Natural killer cell treated with Interleukin-12 subunit alpha and Interleukin-12 subunit beta and Interleukin-15 and Interleukin-18, amount 100 ng/mL, for 72 hours (primary cell): ENCODE results near the gene SRPK1. TPM values are rescaled to one million over a fixed set of nuclear protein-coding genes. Genes with fewer than 3 reads are reported as not detected.

Experiments
- ATAC-seq, 2 donors: fragments of 150-1000 bp; cut with Tn5 transposase in 1 of 2; sonication (Bioruptor Pico), chemical (Tn5 transposase) in 1 of 2; 2 replicates each; pipeline ENCODE4 v1.10.0; 2021
- DNase-seq: peaks from one replicate; pipeline ENCODE4 v3.0.0; 2022; ENCODE audit warnings: low spot score
- H3K27ac Mint-ChIP-seq, 2 donors: 1 replicate in 1 of 2; 2 replicates in 1 of 2; pipeline ENCODE4 v1.8.0; 2022; ENCODE audit warnings: mixed read lengths in 2 of 2, mild to moderate bottlenecking in 1 of 2, moderate library complexity in 1 of 2
- H3K27me3 Mint-ChIP-seq, 2 donors: 1 replicate in 1 of 2; 2 replicates in 1 of 2; pipeline ENCODE4 v1.8.0; 2022; ENCODE audit warnings: mixed read lengths in 2 of 2
- H3K36me3 Mint-ChIP-seq: one replicate; pipeline ENCODE4 v1.8.0; 2022; ENCODE audit warnings: mixed read lengths
- H3K4me1 Mint-ChIP-seq, 2 donors: 1 replicate in 1 of 2; 2 replicates in 1 of 2; pipeline ENCODE4 v1.8.0; 2022; ENCODE audit warnings: low read depth in 2 of 2, mixed read lengths in 2 of 2, mild to moderate bottlenecking in 1 of 2
- H3K4me3 Mint-ChIP-seq: one replicate; pipeline ENCODE4 v1.8.0; 2022; ENCODE audit warnings: mixed read lengths
- H3K9me3 Mint-ChIP-seq: 2 replicates; pipeline ENCODE4 v1.8.0; 2022; ENCODE audit warnings: mixed read lengths
- total RNA-seq, 2 donors: library from RNA; stranded (reverse); gene quantifications; one replicate each; pipeline ENCODE4 v1.2.3, GENCODE V29; 2022

SRPK1 gene
- total RNA-seq, 2 donors from 2014 or later, result 70.6 to 140 TPM

DNA sequence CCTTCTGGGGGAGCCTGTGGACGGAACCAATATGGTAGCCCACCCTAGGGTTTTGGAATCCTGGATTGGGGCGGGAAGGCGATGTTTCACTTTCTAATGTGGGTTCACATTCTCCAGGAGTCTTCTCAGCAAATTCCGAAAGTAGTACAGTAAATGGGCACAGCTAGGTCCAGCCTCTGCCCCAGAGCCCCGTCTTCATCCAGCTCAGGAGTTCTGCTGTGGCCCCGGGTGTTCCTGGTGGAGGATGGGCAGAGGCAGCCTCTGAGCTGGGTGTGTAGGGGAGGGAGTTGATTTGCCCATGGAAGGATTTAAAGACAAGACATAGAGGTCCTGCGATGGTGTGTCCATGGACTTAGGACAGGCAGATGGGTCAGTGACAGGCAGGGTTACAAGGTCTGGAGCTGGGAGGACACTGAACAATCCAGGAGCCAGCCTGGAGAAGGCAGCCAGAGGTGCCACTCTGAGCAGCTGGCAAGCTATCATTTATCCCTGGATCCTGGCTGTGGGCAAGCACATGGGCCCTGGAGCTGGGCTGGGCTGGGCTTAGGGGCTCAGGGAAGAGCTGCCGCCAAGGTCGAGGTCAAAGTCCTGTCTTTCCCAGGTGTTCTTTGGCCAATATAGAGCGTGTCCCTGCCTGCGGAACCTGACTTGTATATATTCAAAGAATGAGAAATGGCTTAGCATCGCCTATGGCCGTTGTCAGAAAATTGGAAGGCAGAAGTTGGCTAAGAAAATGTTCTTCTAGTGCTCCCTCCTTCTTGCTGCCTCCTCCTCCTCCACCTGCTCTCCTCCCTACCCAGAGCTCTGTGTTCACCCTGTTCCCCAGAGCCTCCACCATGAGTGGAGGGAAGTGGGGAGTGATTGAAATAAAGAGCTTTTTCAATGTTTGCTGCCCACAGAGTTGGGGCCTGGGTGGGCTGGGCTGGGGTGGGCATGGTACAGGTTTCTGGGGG lies 133.4 kb downstream of the SRPK1 start:
- no peaks in the 10 kb centered on the region for H3K9me3 Mint-ChIP-seq

DNA sequence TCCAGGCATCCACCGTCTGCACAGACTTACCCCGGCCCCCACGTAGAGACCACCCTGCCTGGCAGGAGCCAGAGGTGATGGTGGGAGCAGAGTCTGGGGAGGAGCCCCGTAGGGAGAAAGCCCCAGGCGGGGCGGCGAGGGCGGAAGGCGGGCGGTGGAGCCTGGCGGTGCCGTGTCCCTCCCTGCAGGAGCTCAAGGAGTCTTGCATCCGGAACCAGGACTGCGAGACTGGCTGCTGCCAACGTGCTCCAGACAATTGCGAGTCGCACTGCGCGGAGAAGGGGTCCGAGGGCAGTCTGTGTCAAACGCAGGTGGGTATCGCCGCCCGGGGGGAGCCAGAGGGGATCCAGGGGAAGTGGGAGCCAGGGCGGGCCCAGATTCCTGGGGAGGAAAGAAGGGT lies 134.1 kb downstream of the SRPK1 start:
- H3K27ac Mint-ChIP-seq, result no peak overlapping the region
- no peaks in the 10 kb centered on the region for H3K4me1 Mint-ChIP-seq
- ATAC-seq (peak in 1 of 2 donors; percentile 17), DNase-seq (no peak)
- H3K36me3 Mint-ChIP-seq, result no peaks in the 10 kb centered on the region
- H3K27me3 Mint-ChIP-seq, result peaks cover 37 to 38% of the 10 kb centered on the region in 2 donors
- no peak overlapping the region for H3K4me3 Mint-ChIP-seq
- no peaks in the 10 kb centered on the region for H3K9me3 Mint-ChIP-seq

More for the DNA sequence above, 133.4 kb downstream of the SRPK1 start:
- no peak for DNase-seq
- peak; percentile 15 to 22 for ATAC-seq
- no peaks in the 10 kb centered on the region for H3K36me3 Mint-ChIP-seq
- H3K27me3 Mint-ChIP-seq, result peaks cover 32 to 34% of the 10 kb centered on the region in 2 donors
- no peaks in the 10 kb centered on the region for H3K4me1 Mint-ChIP-seq
- H3K27ac Mint-ChIP-seq, result no peak overlapping the region
- H3K4me3 Mint-ChIP-seq, result no peak overlapping the region

DNA sequence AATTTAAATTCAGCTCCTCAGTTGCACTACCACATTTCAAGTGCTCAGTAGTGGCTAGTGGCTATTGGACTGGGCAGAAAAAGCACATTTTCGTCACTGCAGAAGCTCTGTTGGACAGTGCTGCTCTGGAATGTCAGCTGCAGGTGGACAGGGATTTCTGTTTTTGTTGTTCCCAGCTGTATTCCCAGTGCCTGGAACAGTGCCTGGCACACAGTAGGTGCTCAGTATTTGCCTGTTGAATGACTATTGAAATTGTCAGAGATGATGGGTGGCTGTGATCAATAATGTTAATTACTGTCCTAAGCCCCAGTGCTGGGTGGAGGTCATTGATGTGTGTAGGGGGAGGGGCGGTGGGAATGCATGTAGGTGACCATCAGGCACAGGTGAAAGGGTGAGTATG lies 134.6 kb downstream of the SRPK1 start:
- H3K27ac Mint-ChIP-seq, result no peak overlapping the region
- DNase-seq (no peak), ATAC-seq (no peak)
- no peak overlapping the region for H3K4me3 Mint-ChIP-seq
- H3K9me3 Mint-ChIP-seq, result no peaks in the 10 kb centered on the region
- H3K36me3 Mint-ChIP-seq, result no peaks in the 10 kb centered on the region
- H3K4me1 Mint-ChIP-seq, result no peaks in the 10 kb centered on the region
- peaks cover 40 to 42% of the 10 kb centered on the region in 2 donors for H3K27me3 Mint-ChIP-seq

DNA sequence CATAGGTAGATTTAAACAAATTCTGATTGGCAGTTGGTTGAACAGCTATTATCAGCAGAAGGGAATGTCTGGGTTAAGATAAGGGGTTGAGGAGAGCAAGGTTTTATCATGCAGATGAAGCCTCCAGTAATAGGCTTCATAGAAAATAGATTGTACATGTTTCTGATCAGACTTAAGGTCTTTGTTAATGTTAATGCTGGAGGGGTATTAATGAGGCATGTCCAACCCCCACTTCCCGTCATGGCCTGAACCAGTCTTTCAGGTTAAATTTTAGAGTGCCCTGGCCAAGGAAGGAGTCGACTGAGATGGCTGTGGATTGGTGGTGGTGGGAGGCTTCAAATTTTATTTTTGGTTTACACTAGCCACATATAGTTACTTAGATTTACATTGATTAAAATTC lies 136.7 kb downstream of the SRPK1 start:
- H3K4me3 Mint-ChIP-seq, result no peak overlapping the region
- H3K36me3 Mint-ChIP-seq, result no peaks in the 10 kb centered on the region
- H3K4me1 Mint-ChIP-seq, result no peaks in the 10 kb centered on the region
- no peak for DNase-seq
- no peak overlapping the region for H3K27ac Mint-ChIP-seq
- H3K9me3 Mint-ChIP-seq, result no peaks in the 10 kb centered on the region
- peaks cover 32 to 40% of the 10 kb centered on the region in 2 donors for H3K27me3 Mint-ChIP-seq
- ATAC-seq, result no peak

Other genes with a start within 250 kb of the SRPK1 start
- 10 to 100 TPM; 14.1 to 32.5 TPM for gene FKBP5, start 232.2 kb downstream of the SRPK1 start, total RNA-seq
- not detected for gene ARMC12, start 184.1 kb downstream of the SRPK1 start, total RNA-seq
- not detected for gene CLPSL2, start 144.5 kb downstream of the SRPK1 start, total RNA-seq
- gene CLPSL1, start 140.1 kb downstream of the SRPK1 start, total RNA-seq, result not detected
- gene CLPS, start 123.8 kb downstream of the SRPK1 start, total RNA-seq, result not detected
- not detected for gene LHFPL5, start 115.7 kb downstream of the SRPK1 start, total RNA-seq
- gene SLC26A8, start 103.5 kb upstream of the SRPK1 start, total RNA-seq, result under 1 TPM in 1 of 2 donors, not detected in 1; 0.33 TPM
- 10 to 100 TPM; 68.4 to 71.4 TPM for gene MAPK14, start 106.7 kb upstream of the SRPK1 start, total RNA-seq
- gene MAPK13, start 209.4 kb upstream of the SRPK1 start, total RNA-seq, result 10 to 100 TPM; 40.7 to 74.2 TPM